ENCODE data around the gene CNOT9. TPM values are rescaled to one million over a fixed set of nuclear protein-coding genes. Genes with fewer than 3 reads are reported as not detected.

CNOT9 gene
- total and polyA plus RNA-seq, 3 donors from 2014 or later = 55.4 to 129 (median 118) TPM

GRCh38 chr2:218585541-218585940 is 16.9 kb downstream of the CNOT9 start:
- intact Hi-C loops (cut with DNase I; ENCODE audit: low total_unique reads) = no loop called here
- WGBS, 2 donors = 100% methylated on average over 1 of the region's 1 CpG
- no peak for TF ChIP-seq POLR2A (IDR thresholded peaks at IDR 0.05)
- TF ChIP-seq CTCF (IDR thresholded peaks at IDR 0.05) = no peak

GRCh38 chr2:218605432-218605831 is 36.8 kb downstream of the CNOT9 start:
- no peak overlapping the region for H3K4me3 ChIP-seq
- H3K4me1 ChIP-seq = no peaks in the 10 kb centered on the region
- intact Hi-C loops (cut with DNase I; ENCODE audit: low total_unique reads) = no loop called here
- TF ChIP-seq POLR2A (IDR thresholded peaks at IDR 0.05) (no peak), CTCF (IDR thresholded peaks at IDR 0.05) (no peak)
- 88 to 95% methylated on average over 2 of the region's 2 CpGs for WGBS, 2 donors
- H3K36me3 ChIP-seq (ENCODE audit: low read depth, missing control alignments) = no peaks in the 10 kb centered on the region
- H3K27me3 ChIP-seq = no peaks in the 10 kb centered on the region
- H3K9me3 ChIP-seq = no peaks in the 10 kb centered on the region
- peak; percentile 18 for DNase-seq
- H3K27ac ChIP-seq = no peak overlapping the region

More at GRCh38 chr2:218585541-218585940, 16.9 kb downstream of the CNOT9 start:
- Histone ChIP-seq H3K4me3 (no peak overlapping the region), H3K9me3 (no peaks in the 10 kb centered on the region), H3K27me3 (no peaks in the 10 kb centered on the region), H3K4me1 (no peaks in the 10 kb centered on the region), H3K27ac (no peak overlapping the region), H3K36me3 (ENCODE audit: low read depth, missing control alignments) (no peaks in the 10 kb centered on the region)
- no peak for DNase-seq

- Histone ChIP-seq H3K4me3 (no peak within 1 kb of the TSS), H3K27ac (no peak within 1 kb of the TSS), H3K36me3 (ENCODE audit: low read depth, missing control alignments) (no peaks in the 10 kb centered on the region), H3K9me3 (no peaks in the 10 kb centered on the region), H3K4me1 (no peaks in the 10 kb centered on the region), H3K27me3 (no peaks in the 10 kb centered on the region)
- WGBS, 2 donors = 21 to 41% methylated on average over 8 of the region's 8 CpGs
- TF ChIP-seq POLR2A (IDR thresholded peaks at IDR 0.05) (no peak), CTCF (IDR thresholded peaks at IDR 0.05) (no peak)
- DNase-seq = no peak
- intact Hi-C loops (cut with DNase I; ENCODE audit: low total_unique reads) = no loop called here
These were observed 38.9 kb downstream of the CNOT9 start, which contains the start of gene PLCD4 for GRCh38 chr2:218607436-218608115. TSS of gene PLCD4 (plus strand) at chr2:218607899. CDS start at chr2:218615740, 7,841 bp downstream.

- no peak overlapping the region for H3K4me3 ChIP-seq
- TF ChIP-seq POLR2A (IDR thresholded peaks at IDR 0.05) (no peak), CTCF (IDR thresholded peaks at IDR 0.05) (no peak)
- no peaks in the 10 kb centered on the region for H3K27me3 ChIP-seq
- WGBS, 2 donors = 84 to 85% methylated on average over 6 of the region's 6 CpGs
- H3K4me1 ChIP-seq = no peaks in the 10 kb centered on the region
- intact Hi-C loops (cut with DNase I; ENCODE audit: low total_unique reads) = no loop called here
- no peaks in the 10 kb centered on the region for H3K36me3 ChIP-seq (ENCODE audit: low read depth, missing control alignments)
- no peak overlapping the region for H3K27ac ChIP-seq
- no peaks in the 10 kb centered on the region for H3K9me3 ChIP-seq
- DNase-seq = no peak
These were observed 47.3 kb downstream of the CNOT9 start for GRCh38 chr2:218615868-218616315.
